ENCODE measurements around the gene CNNM2.
"Not testable (repeated sequence)": the region's sequence is repeated elsewhere in the genome, so short reads cannot be mapped to it uniquely, and the experiment has no call there.

CNNM2 gene

DNA sequence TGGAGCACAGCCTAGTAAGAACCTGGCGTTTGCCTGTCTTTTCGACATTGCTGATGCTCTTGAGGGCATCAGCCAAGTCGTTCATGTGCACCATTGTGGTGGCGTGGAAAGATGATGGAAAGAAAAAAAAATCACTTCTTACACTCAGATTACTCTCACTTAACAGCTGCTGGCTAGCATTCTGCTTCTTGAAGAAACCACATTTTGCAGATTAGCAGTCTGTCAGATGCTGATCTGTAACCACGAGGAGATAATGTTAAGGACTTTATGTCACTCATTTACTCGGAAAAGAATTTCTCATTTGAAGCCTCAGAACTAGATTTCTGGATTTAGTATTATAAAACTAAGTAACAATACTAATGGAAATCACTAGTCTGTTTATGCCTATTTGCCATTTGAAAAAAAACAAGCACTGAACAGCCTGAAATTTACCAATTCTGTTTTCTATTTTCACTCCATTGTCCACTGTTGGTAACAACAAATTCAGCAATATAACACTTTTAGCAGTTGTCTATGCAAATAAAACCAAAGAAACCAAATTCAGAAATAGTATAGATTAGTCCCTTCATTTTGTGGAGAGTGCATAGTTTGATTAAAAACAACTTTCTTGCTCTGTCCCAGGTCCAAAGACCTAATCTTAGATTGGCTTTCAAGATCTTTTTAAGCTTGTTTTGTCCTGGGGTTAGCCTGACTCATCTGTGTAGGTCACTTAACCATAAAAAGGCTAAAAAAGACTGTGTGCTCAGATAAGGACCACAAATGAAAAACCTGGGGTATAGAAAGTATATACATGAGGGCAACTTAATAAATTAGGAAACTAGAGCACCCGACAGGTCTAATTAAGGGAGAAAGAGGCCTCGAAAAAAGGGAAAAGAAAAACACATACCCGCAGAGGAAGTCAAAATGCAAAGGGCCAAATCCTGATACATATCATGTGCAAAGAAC, 207.5 kb downstream of the CNNM2 start:
- TF ChIP-seq, protein P1, sequence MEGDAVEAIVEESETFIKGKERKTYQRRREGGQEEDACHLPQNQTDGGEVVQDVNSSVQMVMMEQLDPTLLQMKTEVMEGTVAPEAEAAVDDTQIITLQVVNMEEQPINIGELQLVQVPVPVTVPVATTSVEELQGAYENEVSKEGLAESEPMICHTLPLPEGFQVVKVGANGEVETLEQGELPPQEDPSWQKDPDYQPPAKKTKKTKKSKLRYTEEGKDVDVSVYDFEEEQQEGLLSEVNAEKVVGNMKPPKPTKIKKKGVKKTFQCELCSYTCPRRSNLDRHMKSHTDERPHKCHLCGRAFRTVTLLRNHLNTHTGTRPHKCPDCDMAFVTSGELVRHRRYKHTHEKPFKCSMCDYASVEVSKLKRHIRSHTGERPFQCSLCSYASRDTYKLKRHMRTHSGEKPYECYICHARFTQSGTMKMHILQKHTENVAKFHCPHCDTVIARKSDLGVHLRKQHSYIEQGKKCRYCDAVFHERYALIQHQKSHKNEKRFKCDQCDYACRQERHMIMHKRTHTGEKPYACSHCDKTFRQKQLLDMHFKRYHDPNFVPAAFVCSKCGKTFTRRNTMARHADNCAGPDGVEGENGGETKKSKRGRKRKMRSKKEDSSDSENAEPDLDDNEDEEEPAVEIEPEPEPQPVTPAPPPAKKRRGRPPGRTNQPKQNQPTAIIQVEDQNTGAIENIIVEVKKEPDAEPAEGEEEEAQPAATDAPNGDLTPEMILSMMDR (IDR thresholded peaks at IDR 0.05), result no peak
- Histone ChIP-seq H3K4me3 (ENCODE audit: low read depth in 1 of 2, low read length in 1 of 2) (no peak overlapping the region), H3K27ac (peak overlapping the region; percentile 13), H3K36me3 (peaks cover 36% of the 10 kb centered on the region), H3K27me3 (no peaks in the 10 kb centered on the region), H3K4me1 (ENCODE audit: control insufficient read depth in 1 of 2, insufficient read depth in 1 of 2, low read depth in 1 of 2, low read length in 1 of 2) (peaks cover 0 to 6% of the 10 kb centered on the region in 2 experiments), H3K9me3 (no peaks in the 10 kb centered on the region)

- no peaks in the 10 kb centered on the region for H3K4me1 ChIP-seq (ENCODE audit: control insufficient read depth in 1 of 2, insufficient read depth in 1 of 2, low read depth in 1 of 2, low read length in 1 of 2)
- TF ChIP-seq, protein P1 (IDR thresholded peaks at IDR 0.05), result no peak
- peak overlapping the region; percentile 16 for H3K27ac ChIP-seq
- peaks cover 41% of the 10 kb centered on the region for H3K36me3 ChIP-seq
- H3K27me3 ChIP-seq, result no peaks in the 10 kb centered on the region
- H3K9me3 ChIP-seq, result no peaks in the 10 kb centered on the region
- no peak overlapping the region for H3K4me3 ChIP-seq (ENCODE audit: low read depth in 1 of 2, low read length in 1 of 2)
Observed at GRCh38 chr10:103127241-103127640, 209.1 kb downstream of the CNNM2 start.

DNA sequence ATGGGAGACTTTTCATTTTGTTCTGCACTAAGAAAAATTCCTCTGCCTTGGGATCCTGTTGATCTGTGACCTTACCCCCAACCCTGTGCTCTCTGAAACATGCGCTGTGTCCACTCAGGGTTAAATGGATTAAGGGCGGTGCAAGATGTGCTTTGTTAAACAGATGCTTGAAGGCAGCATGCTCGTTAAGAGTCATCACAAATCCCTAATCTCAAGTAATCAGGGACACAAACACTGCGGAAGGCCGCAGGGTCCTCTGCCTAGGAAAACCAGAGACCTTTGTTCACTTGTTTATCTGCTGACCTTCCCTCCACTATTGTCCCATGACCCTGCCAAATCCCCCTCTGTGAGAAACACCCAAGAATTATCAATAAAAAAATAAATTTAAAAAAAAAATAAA, 212.1 kb downstream of the CNNM2 start:
- H3K9me3 ChIP-seq; H3K4me3 ChIP-seq (ENCODE audit: low read depth in 1 of 2, low read length in 1 of 2); H3K27ac ChIP-seq; H3K27me3 ChIP-seq; H3K4me1 ChIP-seq (ENCODE audit: control insufficient read depth in 1 of 2, insufficient read depth in 1 of 2, low read depth in 1 of 2, low read length in 1 of 2): not testable (repeated sequence)
- H3K36me3 ChIP-seq, result peaks cover 52% of the 10 kb centered on the region

DNA sequence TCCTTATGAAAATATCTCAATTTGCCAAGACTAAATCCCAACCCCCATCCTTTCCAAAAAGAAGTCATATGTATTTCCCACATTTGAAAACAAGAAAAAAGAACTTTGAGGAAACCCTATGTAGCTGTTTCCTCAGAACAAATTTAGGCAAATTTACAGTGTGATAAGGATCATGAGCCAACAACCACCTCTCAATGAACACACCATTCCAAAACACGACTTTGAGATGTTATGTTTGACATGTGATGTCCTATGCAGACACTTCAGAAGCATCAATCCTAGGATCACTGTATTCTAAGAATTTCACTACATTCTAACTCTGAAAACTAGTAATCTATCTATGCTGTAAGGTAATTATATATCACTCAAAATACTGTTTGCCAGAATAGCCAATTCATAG, 212.8 kb downstream of the CNNM2 start:
- TF ChIP-seq, protein P1 (IDR thresholded peaks at IDR 0.05), result no peak
- Histone ChIP-seq H3K27me3 (no peaks in the 10 kb centered on the region), H3K4me3 (ENCODE audit: low read depth in 1 of 2, low read length in 1 of 2) (no peak overlapping the region), H3K4me1 (ENCODE audit: control insufficient read depth in 1 of 2, insufficient read depth in 1 of 2, low read depth in 1 of 2, low read length in 1 of 2) (no peaks in the 10 kb centered on the region), H3K9me3 (no peaks in the 10 kb centered on the region), H3K36me3 (peaks cover 58% of the 10 kb centered on the region), H3K27ac (peak overlapping the region; percentile 18)

DNA sequence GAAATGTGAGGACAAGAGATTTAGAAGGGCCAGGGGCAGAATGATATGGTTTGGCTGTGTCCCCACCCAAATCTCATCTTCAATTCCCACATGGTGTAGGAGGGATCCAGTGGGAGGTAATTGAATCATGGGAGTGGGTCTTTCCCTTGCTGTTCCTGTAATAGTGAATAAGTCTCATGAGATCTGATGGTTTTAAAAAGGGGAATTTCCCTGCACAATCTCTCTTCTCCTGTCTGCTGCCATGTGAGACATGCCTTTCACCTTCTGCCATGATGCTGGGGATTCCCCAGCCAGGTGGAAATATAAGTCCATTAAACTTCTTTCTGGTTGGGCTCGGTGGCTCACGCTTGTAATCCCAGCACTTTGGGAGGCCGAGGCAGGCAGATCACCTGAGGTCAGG, 217.1 kb downstream of the CNNM2 start:
- peaks cover 86% of the 10 kb centered on the region for H3K36me3 ChIP-seq
- not testable (repeated sequence) for H3K27ac ChIP-seq; H3K27me3 ChIP-seq; H3K4me3 ChIP-seq (ENCODE audit: low read depth in 1 of 2, low read length in 1 of 2); H3K4me1 ChIP-seq (ENCODE audit: control insufficient read depth in 1 of 2, insufficient read depth in 1 of 2, low read depth in 1 of 2, low read length in 1 of 2); H3K9me3 ChIP-seq

GRCh38 chr10:103139803-103140202, 221.7 kb downstream of the CNNM2 start:
- Histone ChIP-seq H3K27ac (peak overlapping the region; percentile 25), H3K9me3 (no peaks in the 10 kb centered on the region), H3K36me3 (peaks cover 86% of the 10 kb centered on the region), H3K4me3 (ENCODE audit: low read depth in 1 of 2, low read length in 1 of 2) (no peak overlapping the region), H3K27me3 (no peaks in the 10 kb centered on the region), H3K4me1 (ENCODE audit: control insufficient read depth in 1 of 2, insufficient read depth in 1 of 2, low read depth in 1 of 2, low read length in 1 of 2) (no peaks in the 10 kb centered on the region)
- TF ChIP-seq, protein P1 (IDR thresholded peaks at IDR 0.05), result no peak

Measured in neutrophil (primary cell).